Left cardiac atrium (tissue), 4 donors: Measurements from ENCODE around the gene MOV10L1. TPM values are rescaled to one million over a fixed set of nuclear protein-coding genes. Genes with fewer than 3 reads are reported as not detected.
"Not testable (repeated sequence)": the region's sequence is repeated elsewhere in the genome, so short reads cannot be mapped to it uniquely, and the experiment has no call there.

Experiments used
- ATAC-seq, 2 donors: fragments of 200-7000 bp; cut with Tn5 transposase; one replicate each; pipeline ENCODE4 v1.9.1; 2020; ENCODE audit warnings: mild to moderate bottlenecking in 2 of 2, moderate library complexity in 2 of 2
- DNase-seq: peaks from one replicate; pipeline ENCODE4 v3.0.0-alpha.2; 2020
- intact Hi-C, 2 donors: fragments of 100-400 bp; cut with DNase I; formaldehyde crosslinking; loops; one replicate each; pipeline versions ENCODE4 v1.14.1 to v1.15.1; 2022 to 2023
- total RNA-seq, 2 donors: library from RNA; stranded (reverse); fragmentation: NEBNext Ultra II Directional; extraction: Animal tissue kit (Norgen Biotek cat#: 25700); gene quantifications; one replicate each; pipeline ENCODE4 v1.2.1, GENCODE V29; 2021
- donor health status: DM: no; HTN: yes; CAD: no.
- donor health status: DM: no; HTN: yes; CAD: no; lungs with severe emphysema.
- donor health status: DM: yes; HTN: yes; CAD: no.
- donor health status: Dilated cardiomyopathy.

The MOV10L1 gene
- total RNA-seq, 2 donors from 2014 or later: 0.71 to 1.2 TPM

GRCh38 chr22:50167689-50168489 lies 78.1 kb downstream of the MOV10L1 start:
- DNase-seq (no peak), ATAC-seq (no peak)
- intact Hi-C loops: no loop called here

- DNase-seq, ATAC-seq, intact Hi-C loops: not testable (repeated sequence)
These were observed 78.8 kb downstream of the MOV10L1 start for GRCh38 chr22:50168490-50169180.

GRCh38 chr22:50169181-50169759 lies 79.5 kb downstream of the MOV10L1 start:
- ATAC-seq: no peak
- intact Hi-C loops: no loop called here
- no peak for DNase-seq

- ATAC-seq: peak; percentile 11 to 18
- no peak for DNase-seq
- intact Hi-C loops: no loop called here
These were observed 80.1 kb downstream of the MOV10L1 start for GRCh38 chr22:50169774-50170341.

GRCh38 chr22:50170453-50171318 lies 80.9 kb downstream of the MOV10L1 start, which contains the start of gene PANX2:
Gene PANX2, plus strand, starts transcription at chr22:50170731. Its CDS starts 0 bp downstream, at chr22:50170731.
- intact Hi-C loops: no loop called here
- ATAC-seq (no peak), DNase-seq (no peak)

- intact Hi-C loops: no loop called here
- peak; percentile 15 to 36 for ATAC-seq
- DNase-seq: no peak
These were observed 81.6 kb downstream of the MOV10L1 start for GRCh38 chr22:50171319-50171964.

- ATAC-seq: no peak
- DNase-seq: no peak
- intact Hi-C loops: no loop called here
These were observed 82.2 kb downstream of the MOV10L1 start for GRCh38 chr22:50171965-50172421.

- ATAC-seq (no peak), DNase-seq (no peak)
- intact Hi-C loops: no loop called here
These were observed 83.6 kb downstream of the MOV10L1 start for GRCh38 chr22:50173311-50173982.

GRCh38 chr22:50173983-50174355 lies 84.2 kb downstream of the MOV10L1 start:
- intact Hi-C loops: no loop called here
- no peak for ATAC-seq
- no peak for DNase-seq

- DNase-seq (no peak), ATAC-seq (peak in 1 of 2 donors; percentile 42)
- intact Hi-C loops: no loop called here
These were observed 84.8 kb downstream of the MOV10L1 start for GRCh38 chr22:50174382-50175190.

- intact Hi-C loops: no loop called here
- DNase-seq (no peak), ATAC-seq (no peak)
These were observed 85.3 kb downstream of the MOV10L1 start for GRCh38 chr22:50175191-50175461.

- DNase-seq: no peak
These were observed 86.4 kb downstream of the MOV10L1 start for GRCh38 chr22:50175921-50176849.

GRCh38 chr22:50176850-50177536 lies 87.2 kb downstream of the MOV10L1 start:
- no peak for ATAC-seq
- no peak for DNase-seq
- intact Hi-C loops: no loop called here

More at GRCh38 chr22:50175921-50176849, 86.4 kb downstream of the MOV10L1 start:
- no peak for ATAC-seq
- intact Hi-C loops: no loop called here

GRCh38 chr22:50177537-50178470 lies 88.0 kb downstream of the MOV10L1 start:
- DNase-seq: no peak
- intact Hi-C loops: no loop called here
- no peak for ATAC-seq

- no peak for ATAC-seq
- intact Hi-C loops: no loop called here
- no peak for DNase-seq
These were observed 88.7 kb downstream of the MOV10L1 start for GRCh38 chr22:50178471-50178864.
